ENCODE measurements around the gene NDC1.
"Not testable (repeated sequence)": the region's sequence is repeated elsewhere in the genome, so short reads cannot be mapped to it uniquely, and the experiment has no call there.

The NDC1 gene

GRCh38 chr1:53765657-53766056 lies 72.4 kb downstream of the NDC1 start:
- DNase-seq (ENCODE audit: low spot score): no peak

DNA sequence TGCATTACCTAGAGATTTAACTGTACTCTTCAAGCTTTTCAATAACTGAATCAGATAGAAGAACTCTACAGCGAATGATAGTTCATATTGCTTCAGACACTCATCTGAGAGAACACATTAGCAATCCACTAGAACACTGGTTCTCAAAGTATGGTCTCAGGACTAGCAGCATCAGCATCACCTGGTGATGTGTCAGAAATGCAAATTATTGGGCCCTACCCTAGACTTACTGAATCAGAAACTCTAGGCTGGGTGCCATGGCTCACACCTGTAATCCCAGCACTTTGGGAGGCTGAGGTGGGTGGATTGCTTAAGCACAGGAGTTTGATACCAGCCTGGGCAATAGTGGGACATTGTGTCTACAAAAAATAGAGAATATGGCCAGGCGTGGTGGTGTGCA lies 74.2 kb downstream of the NDC1 start:
- DNase-seq (ENCODE audit: low spot score): no peak

GRCh38 chr1:53763461-53763860 lies 74.6 kb downstream of the NDC1 start:
- DNase-seq (ENCODE audit: low spot score): no peak

- not testable (repeated sequence) for DNase-seq (ENCODE audit: low spot score)
Measured at GRCh38 chr1:53760497-53760896, 77.6 kb downstream of the NDC1 start.

GRCh38 chr1:53755874-53756273 lies 82.2 kb downstream of the NDC1 start:
- DNase-seq (ENCODE audit: low spot score): no peak

DNA sequence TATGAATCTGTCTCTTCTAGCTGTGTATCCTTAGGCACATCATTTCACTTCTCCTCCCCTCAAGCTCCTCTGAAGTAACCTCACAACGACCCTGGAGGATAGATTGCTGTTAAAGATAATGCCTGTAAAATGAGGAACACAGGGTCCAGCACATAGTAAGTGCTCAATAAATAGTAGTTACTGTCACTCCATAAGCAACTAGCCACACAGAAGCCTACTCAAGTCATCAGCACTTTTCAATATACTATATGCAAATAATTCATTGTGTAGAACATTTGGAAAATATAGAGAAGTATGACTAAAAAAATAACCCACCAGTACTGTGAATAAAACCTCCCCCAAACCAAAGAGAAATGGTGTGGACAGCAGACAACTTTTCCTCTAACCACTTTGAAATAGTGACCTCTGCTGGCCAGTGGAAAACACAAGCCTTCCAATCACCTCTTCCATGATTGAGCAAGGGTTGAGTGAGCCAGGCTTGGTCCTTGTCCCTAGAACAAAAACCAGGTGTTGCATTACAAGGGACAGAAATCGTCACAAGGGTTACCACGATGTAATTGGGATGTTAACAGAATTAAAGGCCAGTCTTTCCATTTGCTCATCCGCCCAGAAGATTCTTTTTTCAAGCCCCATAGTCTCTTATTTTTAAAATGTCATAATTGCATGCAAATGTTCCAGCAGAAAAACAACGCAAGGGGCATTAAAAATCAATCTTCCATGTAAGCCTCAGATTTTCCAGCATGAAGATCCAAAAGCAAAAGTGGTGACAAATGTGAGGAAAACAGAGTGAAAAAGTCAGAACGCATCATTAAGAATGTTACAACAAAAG lies 83.4 kb downstream of the NDC1 start:
- peak; percentile 38 for DNase-seq (ENCODE audit: low spot score)

DNA sequence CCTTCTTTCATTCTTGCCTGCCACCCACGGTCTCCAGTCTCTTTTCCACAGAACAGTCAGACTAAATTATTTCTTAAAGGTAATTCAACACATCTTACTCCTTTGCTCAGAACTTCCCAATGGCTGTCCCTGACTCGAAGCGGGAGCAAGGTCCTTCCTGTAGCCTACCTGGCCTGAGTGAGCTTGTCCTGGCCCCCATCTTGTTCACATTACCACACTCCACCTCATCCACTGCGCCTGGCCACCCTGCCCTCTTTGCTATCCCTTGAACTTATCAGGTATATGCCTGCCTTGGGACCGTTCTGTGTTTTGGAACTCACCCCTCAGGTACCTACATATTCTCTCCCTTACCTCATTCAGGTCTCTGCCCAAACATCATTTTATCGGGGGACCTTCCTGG lies 85.8 kb downstream of the NDC1 start:
- no peak for DNase-seq (ENCODE audit: low spot score)

DNA sequence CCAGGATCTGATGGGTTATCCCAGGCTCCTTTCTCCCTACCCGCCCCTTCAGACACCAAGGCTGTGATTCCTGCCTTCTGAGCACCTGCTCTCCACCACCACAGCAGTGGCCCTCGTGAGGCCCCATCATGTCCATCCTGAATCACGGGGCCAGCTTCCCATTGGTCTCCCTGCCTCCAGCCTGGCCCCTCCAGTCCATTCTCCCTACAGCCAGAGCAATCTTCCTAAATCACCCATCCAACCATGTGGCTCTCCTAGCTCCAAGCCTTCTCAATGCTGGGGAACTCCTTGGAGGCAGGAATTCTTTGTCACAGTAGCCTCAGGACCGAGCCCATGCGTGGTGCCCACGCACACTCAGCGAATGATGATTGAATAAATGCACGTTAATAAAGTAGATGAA lies 90.3 kb downstream of the NDC1 start:
- no peak for DNase-seq (ENCODE audit: low spot score)

DNA sequence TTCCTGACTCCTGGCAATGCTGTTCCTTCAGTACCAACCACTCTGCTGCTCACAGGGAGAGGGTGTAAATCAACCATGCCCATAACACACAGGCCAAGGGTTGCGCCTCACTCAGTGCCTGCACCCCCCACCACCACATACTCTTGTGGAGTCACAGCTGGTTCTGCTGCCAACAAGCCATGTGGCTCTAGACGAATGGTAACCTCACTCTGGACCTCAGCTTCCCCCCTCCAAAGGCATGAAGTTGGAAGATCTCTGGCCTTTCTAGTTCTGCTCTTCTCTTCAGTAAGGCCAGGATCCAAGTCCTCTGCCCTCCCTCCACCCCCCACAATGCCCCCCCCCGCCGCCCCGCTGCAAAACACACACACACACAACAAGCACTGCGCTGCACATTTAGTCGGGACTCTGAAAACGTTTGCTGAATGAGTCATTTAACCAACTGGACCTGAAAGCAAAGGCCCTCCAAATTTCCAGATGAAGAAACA lies 97.4 kb downstream of the NDC1 start:
- no peak for DNase-seq (ENCODE audit: low spot score)

DNA sequence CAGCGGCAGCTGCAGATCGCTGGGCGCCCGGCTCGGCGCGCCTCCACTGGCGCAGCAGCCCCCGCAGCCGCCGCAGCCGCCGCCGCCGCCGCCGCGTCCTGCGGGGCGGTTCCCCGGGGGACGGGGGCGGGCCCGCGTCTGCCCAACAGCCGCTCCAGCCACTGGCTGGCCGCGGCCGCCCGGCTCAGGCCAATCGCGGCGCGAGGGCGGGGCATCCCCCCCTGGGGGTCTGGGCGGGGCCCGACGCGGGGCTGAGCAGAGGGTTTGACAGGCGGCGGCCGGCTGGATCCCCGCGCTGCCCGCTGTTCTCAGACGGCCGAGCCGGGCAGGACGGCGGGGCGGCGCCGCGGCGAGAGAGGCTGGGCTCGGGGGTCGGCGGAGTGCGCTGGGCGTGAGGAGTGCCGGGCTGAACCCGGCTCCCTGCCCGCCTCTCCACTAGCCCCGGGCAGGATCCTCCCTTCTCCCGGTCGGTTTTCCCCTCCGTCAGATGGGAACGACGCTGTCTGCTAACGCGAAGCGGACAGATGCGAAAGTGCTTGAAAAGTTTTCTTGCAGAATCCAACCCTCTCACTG lies 98.9 kb downstream of the NDC1 start, which contains the start of gene GLIS1:
GLIS1 (minus strand) TSS at position 56 of the 573 bp plus-strand sequence. CDS start 1,100 bp downstream, outside the sequence.
- DNase-seq (ENCODE audit: low spot score): peak; percentile 60

GRCh38 chr1:53738205-53739108 lies 99.6 kb downstream of the NDC1 start:
- no peak for DNase-seq (ENCODE audit: low spot score)

- no peak for DNase-seq (ENCODE audit: low spot score)
Measured at GRCh38 chr1:53737648-53738204, 100.4 kb downstream of the NDC1 start.

- no peak for DNase-seq (ENCODE audit: low spot score)
Measured at GRCh38 chr1:53736290-53736689, 101.8 kb downstream of the NDC1 start.

DNA sequence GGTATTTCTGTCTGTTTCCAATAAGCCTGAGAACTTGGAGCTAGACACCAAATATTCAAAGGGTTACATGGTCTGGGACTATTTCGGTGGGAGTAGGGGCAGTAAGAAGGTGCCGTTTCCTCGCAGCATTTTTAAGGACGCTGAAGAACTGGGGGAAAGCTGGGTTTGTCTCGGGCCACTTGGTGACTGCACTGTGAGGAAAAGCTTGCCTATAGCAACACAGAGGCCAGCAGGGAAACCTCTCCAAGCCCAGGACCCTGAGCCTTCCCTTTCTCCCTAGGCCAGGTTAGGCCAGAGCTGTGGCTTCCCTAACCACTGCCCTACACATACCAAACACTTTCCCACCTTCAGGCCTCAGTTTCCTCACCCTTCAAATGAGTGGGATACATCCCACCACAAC lies 102.4 kb downstream of the NDC1 start:
- DNase-seq (ENCODE audit: low spot score): no peak

DNA sequence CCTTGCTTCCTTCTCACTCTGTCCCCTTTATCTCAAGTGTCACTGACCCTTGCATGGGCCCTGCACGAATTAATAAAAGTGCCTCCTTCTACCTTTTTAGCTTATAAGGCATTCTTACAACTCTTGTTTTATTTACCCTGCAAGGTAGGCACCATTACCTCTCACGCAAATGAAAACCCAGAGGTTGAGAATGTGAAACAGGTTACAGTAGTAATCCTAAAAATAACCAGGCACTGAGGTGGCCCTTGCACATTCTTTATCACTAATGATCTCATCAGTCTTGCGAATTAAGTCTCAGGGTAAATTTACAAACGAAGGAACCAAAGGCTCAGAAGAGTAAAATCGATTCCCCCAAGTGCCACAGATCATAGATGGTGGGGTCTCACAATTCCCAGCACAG lies 102.8 kb downstream of the NDC1 start:
- no peak for DNase-seq (ENCODE audit: low spot score)

DNA sequence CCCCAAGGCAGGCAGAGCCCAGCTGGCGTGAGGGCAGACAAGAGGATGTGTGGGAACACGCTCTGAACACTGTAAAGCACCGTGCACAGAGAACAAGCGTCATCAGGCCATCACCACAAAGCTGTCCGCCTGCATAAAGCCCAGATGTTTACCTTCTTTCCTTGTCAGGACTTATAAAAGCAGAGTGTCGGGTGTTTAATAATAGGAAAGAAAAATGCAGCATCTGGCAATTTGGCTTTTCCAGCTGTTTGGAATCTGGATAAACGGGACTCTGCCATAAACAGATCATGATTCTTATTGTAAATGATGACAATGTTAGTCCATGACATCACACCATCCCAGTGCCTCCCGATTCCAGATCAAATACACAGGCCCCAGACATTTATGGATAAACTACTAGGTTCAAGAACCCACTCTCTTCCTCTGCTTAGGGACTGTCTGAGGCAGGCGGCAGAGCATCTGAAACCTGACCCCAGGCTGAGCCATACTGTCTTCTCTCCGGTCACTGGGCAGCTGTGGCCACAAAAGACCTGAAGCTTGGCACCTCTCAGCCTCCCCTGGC lies 103.4 kb downstream of the NDC1 start:
- DNase-seq (ENCODE audit: low spot score): no peak

GRCh38 chr1:53733975-53734649 lies 104.0 kb downstream of the NDC1 start:
- no peak for DNase-seq (ENCODE audit: low spot score)

DNA sequence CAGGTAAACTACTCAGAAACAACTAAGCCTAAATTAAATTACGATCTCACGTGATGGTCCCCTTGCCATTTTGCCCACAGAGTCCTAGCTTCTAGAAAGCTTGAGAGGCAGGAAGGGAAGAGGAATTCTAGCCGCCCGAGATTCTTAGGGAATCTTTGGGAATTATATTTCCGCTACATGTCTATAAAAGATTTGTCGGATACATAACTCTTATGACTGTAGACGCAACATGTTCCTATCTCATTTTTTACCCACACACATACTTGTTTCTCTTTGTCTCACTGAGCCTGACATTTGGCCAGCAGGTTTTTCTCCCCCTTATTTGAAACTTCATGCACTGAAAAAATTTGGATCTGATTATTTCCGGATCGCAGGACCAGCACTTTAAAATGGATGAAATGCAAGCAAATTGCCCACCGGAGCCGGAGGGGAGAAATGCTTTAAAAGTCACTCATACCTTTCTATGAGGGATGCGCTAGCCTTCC lies 104.6 kb downstream of the NDC1 start:
- DNase-seq (ENCODE audit: low spot score): no peak

- no peak for DNase-seq (ENCODE audit: low spot score)
Measured at GRCh38 chr1:53732912-53733317, 105.2 kb downstream of the NDC1 start.

DNA sequence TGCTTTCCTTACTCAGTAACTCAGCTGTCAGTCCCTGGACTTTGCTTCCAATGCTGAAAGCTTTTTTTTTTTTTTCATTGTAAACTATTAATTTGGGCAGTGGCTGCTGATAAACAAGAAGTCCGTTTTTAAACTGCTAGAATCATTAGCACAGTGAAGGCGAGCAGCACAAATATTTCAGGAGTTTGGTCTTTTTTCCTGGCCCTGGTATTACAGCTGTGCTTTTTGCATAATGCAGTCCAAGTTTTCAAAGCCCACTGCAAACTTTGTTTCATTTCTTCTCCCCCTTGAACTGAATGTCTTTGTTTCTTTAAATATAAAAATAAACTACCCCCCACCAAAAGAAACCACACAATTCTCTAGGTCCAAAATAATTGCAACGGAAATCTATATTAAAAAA lies 105.7 kb downstream of the NDC1 start:
- DNase-seq (ENCODE audit: low spot score): no peak

DNA sequence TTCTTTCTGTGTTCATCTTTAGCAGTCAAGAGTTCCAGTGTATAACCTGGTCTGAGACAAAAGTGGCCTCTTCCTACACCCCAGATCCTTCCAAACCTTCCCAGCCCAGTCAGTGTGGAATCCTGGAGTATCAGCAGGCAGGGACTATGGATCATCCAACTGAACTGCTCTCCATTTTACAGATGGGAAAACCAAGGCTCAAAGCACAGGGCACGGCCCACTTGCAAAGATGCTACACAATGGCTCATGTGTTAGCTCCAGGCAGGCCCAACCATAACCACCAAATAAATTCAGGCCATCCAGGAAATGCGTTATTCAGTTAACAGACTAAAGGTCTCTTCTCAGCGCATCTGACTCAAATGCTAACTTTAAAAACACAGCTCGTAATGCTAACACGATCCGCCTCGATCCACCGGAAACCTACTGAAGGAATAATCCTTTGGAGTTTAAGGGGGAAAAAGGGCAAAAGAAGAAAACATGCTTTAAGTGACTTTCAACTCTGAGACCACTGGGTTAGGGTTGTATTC lies 106.3 kb downstream of the NDC1 start:
- no peak for DNase-seq (ENCODE audit: low spot score)

All from pons (tissue), 1 donor.